ENCODE results near the gene C7orf33. TPM values are rescaled to one million over a fixed set of nuclear protein-coding genes. Genes with fewer than 3 reads are reported as not detected.

The C7orf33 gene
- total RNA-seq, 4 donors from 2014 or later, result not detected

DNA sequence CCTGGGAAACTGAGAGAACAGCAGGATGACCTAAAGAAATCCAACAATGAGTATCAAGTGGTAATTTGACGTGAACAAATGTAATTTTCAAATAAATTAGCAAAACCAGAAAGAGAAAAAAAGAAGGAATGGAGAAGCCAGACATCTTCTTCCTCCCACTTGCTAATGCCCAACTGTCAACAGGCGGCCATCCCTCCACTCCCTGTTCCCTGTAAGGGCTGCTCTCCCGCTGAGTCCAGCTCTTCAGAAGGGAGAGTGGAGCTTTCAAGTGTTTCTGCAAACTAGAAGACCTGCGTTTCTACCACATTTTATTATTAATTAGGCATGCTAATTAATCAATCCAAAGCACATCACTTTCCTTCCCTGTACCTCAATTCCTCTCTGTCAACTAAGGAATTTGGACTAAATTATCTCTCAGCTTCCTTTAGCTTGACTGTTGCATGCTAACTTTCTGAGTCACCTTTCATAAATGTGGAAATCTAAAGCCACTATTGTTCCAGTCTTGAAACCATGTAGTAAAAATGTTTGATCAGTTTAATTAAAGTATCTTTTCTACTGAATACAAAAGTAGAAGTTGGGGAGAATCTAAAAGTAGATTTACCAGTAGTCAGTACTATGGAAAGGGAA, 59.8 kb downstream of the C7orf33 start:
- H3K36me3 ChIP-seq, result no peaks in the 10 kb centered on the region
- H3K9me3 ChIP-seq, result no peaks in the 10 kb centered on the region
- no peak overlapping the region for H3K4me3 ChIP-seq
- H3K27me3 ChIP-seq, result no peaks in the 10 kb centered on the region
- TF ChIP-seq POLR2AphosphoS5 (IDR thresholded peaks at IDR 0.05) (no peak), POLR2A (IDR thresholded peaks at IDR 0.05) (no peak), EP300 (IDR thresholded peaks at IDR 0.05) (no peak)
- TF ChIP-seq, protein P1, sequence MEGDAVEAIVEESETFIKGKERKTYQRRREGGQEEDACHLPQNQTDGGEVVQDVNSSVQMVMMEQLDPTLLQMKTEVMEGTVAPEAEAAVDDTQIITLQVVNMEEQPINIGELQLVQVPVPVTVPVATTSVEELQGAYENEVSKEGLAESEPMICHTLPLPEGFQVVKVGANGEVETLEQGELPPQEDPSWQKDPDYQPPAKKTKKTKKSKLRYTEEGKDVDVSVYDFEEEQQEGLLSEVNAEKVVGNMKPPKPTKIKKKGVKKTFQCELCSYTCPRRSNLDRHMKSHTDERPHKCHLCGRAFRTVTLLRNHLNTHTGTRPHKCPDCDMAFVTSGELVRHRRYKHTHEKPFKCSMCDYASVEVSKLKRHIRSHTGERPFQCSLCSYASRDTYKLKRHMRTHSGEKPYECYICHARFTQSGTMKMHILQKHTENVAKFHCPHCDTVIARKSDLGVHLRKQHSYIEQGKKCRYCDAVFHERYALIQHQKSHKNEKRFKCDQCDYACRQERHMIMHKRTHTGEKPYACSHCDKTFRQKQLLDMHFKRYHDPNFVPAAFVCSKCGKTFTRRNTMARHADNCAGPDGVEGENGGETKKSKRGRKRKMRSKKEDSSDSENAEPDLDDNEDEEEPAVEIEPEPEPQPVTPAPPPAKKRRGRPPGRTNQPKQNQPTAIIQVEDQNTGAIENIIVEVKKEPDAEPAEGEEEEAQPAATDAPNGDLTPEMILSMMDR (IDR thresholded peaks at IDR 0.05), result no peak
- no peaks in the 10 kb centered on the region for H3K4me1 ChIP-seq
- 72% methylated on average over 4 of the region's 4 CpGs for WGBS
- no peak for DNase-seq (ENCODE audit: low spot score in 2 of 2)
- no peak overlapping the region for H3K27ac ChIP-seq

DNA sequence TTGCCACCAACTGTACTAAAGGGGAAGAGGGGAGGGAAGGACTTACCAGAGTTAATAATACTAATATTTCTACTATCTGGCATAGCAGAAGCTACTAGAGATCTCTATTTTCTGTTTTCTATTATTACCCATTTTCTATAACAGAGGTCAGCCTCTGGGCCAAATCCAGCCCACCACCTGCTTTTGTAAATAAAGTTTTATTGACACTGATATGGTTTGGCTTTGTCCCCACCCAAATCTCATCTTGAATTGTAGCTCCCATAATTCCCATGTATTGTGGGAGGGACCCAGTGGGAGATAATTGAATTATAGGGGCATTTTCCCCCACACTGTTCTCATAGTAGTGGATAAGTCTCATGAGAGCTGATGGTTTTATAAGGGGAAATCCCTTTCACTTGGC, 62.2 kb downstream of the C7orf33 start:
- no peaks in the 10 kb centered on the region for H3K27me3 ChIP-seq
- no peak overlapping the region for H3K4me3 ChIP-seq
- no peaks in the 10 kb centered on the region for H3K36me3 ChIP-seq
- no peak overlapping the region for H3K27ac ChIP-seq
- TF ChIP-seq EP300 (IDR thresholded peaks at IDR 0.05) (no peak), POLR2AphosphoS5 (IDR thresholded peaks at IDR 0.05) (no peak), POLR2A (IDR thresholded peaks at IDR 0.05) (no peak)
- TF ChIP-seq, protein P1 (IDR thresholded peaks at IDR 0.05), result no peak
- DNase-seq (ENCODE audit: low spot score in 2 of 2), result no peak
- H3K4me1 ChIP-seq, result no peaks in the 10 kb centered on the region
- H3K9me3 ChIP-seq, result no peaks in the 10 kb centered on the region

DNA sequence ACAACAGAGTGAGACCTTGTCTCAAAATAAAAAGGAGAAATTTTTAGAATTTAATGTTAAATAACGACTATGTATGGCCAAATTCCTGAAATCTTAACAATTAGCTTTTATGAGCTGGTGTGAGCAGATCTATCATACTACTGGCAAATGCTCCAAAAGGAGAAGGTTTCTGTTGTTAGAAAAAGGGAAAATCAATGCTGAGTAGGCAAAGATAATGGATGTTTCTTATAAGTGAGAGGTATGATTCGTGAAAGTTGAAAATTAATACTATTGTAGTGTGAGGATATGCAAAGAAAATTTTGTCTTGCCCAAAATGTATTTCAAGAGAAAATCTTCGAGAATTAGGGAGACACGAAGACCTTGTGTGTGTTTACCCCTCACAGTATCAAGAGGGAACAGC, 67.4 kb downstream of the C7orf33 start:
- TF ChIP-seq EP300 (IDR thresholded peaks at IDR 0.05) (no peak), POLR2A (IDR thresholded peaks at IDR 0.05) (no peak), POLR2AphosphoS5 (IDR thresholded peaks at IDR 0.05) (no peak)
- TF ChIP-seq, protein P1 (IDR thresholded peaks at IDR 0.05), result no peak
- no peaks in the 10 kb centered on the region for H3K4me1 ChIP-seq
- H3K27me3 ChIP-seq, result no peaks in the 10 kb centered on the region
- no peak overlapping the region for H3K27ac ChIP-seq
- DNase-seq (ENCODE audit: low spot score in 2 of 2), result no peak
- no peak overlapping the region for H3K4me3 ChIP-seq
- no peaks in the 10 kb centered on the region for H3K36me3 ChIP-seq
- 87% methylated on average over 4 of the region's 4 CpGs for WGBS
- H3K9me3 ChIP-seq, result no peaks in the 10 kb centered on the region

DNA sequence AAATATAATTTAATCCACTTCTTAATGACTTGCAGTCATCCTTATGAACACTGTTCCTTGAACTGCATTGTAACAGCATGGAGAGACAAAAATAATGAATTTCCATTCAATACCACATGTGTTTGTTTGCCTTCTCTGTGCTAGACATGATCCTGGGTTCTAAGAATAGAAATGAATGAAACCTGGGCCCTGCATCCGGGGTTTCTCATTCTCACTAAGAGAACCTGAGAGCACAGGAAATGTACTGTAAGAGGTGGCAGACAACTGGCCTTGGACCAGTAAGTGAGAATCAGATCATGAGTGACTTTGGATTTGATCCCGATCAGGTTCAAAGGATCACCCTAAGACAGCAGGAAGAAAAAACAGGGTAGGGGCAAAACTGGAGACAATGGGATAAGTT, 70.9 kb downstream of the C7orf33 start:
- no peak overlapping the region for H3K4me3 ChIP-seq
- WGBS, result 78% methylated on average over 2 of the region's 2 CpGs
- H3K27me3 ChIP-seq, result no peaks in the 10 kb centered on the region
- no peak overlapping the region for H3K27ac ChIP-seq
- no peak for TF ChIP-seq POLR2A (IDR thresholded peaks at IDR 0.05)
- TF ChIP-seq, protein P1 (IDR thresholded peaks at IDR 0.05), result no peak
- no peak for TF ChIP-seq EP300 (IDR thresholded peaks at IDR 0.05)
- TF ChIP-seq POLR2AphosphoS5 (IDR thresholded peaks at IDR 0.05), result no peak
- DNase-seq (ENCODE audit: low spot score in 2 of 2), result no peak
- H3K36me3 ChIP-seq, result no peaks in the 10 kb centered on the region
- H3K4me1 ChIP-seq, result no peaks in the 10 kb centered on the region
- H3K9me3 ChIP-seq, result no peaks in the 10 kb centered on the region

DNA sequence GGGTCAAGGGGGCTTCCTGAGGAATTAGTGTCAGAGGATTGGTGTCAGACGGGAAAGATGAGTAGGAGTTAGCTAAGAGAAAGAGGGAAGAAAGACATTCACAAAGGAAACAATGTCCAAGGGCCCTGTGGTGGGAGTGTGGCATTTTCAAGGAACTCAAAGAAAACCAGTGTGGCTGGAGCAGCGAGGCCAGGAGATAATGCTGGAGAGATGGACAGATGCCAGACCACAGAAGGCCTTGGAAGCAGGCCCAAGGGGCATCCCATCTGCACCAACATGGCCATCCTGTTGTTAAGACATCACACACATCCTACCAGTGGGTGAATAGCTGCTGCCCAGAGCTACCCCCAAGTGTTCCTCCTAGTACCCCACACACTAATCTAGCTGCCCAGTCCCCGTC, 72.1 kb downstream of the C7orf33 start:
- Histone ChIP-seq H3K27me3 (no peaks in the 10 kb centered on the region), H3K27ac (no peak overlapping the region), H3K36me3 (no peaks in the 10 kb centered on the region), H3K4me1 (no peaks in the 10 kb centered on the region), H3K9me3 (no peaks in the 10 kb centered on the region), H3K4me3 (no peak overlapping the region)
- 64% methylated on average over 3 of the region's 3 CpGs for WGBS
- no peak for DNase-seq (ENCODE audit: low spot score in 2 of 2)
- TF ChIP-seq POLR2A (IDR thresholded peaks at IDR 0.05) (no peak), POLR2AphosphoS5 (IDR thresholded peaks at IDR 0.05) (no peak), EP300 (IDR thresholded peaks at IDR 0.05) (no peak)
- TF ChIP-seq, protein P1 (IDR thresholded peaks at IDR 0.05), result no peak
